ENCODE data around the gene DRD1.
"Not testable (repeated sequence)": the region's sequence is repeated elsewhere in the genome, so short reads cannot be mapped to it uniquely, and the experiment has no call there.

Gene DRD1

DNA sequence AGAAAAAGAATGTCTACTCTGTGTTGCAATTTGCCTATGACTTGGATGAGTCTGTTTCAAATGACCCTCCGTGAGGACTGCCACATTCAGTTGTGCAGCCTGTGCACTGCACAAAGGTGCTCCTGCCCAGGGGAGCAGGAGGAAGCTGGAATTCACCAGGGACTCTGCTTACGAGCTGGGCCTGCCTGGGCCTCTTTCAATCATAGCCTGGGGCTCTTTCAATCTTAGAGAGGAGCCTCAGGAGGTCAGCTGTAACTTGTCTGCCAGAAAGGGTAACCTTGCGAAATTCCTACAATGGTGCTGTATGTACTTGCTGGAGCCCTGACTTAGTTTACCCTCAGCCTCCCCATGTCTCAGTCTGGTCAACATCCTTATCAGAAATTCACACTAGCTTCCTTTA lies 25.9 kb upstream of the DRD1 start:
- DNase-seq (ENCODE audit: low read depth), result no peak
- no peak overlapping the region for H3K4me3 ChIP-seq (ENCODE audit: low read depth, low read length)

DNA sequence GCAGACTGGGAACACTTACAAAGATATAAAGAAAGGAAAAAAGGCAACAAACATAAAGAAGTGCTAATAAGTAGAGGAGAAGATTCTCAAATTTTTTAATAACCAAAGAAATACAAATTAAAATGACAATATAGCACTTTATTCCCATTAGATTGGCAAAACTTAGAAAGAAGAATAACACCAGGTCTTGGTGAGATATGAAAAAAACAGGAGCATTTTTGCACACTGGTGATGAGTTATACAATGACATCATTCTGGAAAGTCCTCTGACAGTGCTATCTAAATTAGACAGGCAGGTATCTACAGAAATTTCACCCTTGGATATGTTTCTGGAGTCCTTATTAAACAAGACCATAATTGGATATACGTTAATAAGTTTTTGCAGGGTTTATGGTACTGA lies 24.9 kb upstream of the DRD1 start:
- no peak for DNase-seq (ENCODE audit: low read depth)
- no peak overlapping the region for H3K4me3 ChIP-seq (ENCODE audit: low read depth, low read length)

DNA sequence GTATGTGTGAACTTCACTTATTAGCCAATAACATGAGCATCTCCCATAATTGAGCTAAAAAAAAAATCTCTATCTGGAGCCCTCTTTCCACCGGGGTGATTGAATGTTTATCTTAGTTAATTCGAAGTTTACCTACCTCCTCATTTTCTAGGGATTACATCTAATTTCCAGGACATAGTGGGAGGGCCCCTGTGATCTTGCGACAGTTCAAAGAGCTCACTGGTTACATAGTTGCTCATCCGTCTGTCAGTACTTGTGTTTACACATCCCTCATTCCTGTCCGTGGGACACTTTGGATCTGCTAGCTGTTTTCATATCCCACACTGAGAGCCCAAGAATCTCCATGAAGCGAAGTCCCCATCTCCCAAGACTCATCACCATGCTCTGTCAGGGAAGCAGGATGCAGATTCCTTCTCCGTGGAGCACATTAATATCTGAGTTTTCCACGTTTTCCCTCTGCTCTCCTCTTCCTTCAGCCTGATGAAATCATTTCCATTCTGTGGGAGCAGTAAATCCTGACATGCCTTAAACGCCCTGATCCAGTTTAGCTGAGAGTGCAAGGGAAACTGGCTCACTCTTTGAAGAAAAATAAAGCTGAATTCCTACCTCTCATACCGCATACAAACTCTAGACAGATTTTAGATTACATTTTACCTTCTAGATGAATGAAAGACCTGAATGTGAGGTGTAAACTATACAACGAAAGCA lies 24.2 kb upstream of the DRD1 start:
- no peak overlapping the region for H3K4me3 ChIP-seq (ENCODE audit: low read depth, low read length)
- DNase-seq (ENCODE audit: low read depth), result no peak

DNA sequence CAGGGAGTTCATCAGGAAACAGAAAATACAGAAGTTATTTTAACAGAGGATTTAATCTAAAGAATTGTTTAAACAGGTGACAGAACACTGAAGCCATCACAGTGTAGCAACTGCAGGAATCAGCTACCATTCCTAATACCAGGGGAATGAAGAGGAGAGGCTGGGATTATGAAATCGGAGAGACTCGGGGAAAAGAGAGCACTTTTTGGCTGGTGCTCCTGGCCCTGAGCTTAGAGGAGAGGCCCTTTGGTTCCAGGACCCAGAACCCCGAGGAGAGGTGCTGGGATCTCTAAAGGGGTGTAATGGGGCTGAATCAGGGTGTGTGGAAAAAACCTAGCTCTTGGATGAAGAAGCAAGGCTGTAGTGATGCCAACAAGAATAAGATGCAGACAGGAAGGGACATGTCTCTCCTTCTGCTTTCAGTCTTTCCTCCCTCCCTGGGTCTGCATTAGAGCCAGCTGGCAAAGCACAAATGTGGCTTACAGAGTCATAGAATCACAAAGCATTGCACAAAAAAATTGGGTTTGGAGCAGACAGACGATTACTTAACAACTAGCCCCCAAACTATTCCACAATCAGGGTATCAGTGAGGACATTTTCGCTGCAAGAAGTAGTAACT lies 22.8 kb upstream of the DRD1 start:
- no peak overlapping the region for H3K4me3 ChIP-seq (ENCODE audit: low read depth, low read length)
- DNase-seq (ENCODE audit: low read depth), result no peak

DNA sequence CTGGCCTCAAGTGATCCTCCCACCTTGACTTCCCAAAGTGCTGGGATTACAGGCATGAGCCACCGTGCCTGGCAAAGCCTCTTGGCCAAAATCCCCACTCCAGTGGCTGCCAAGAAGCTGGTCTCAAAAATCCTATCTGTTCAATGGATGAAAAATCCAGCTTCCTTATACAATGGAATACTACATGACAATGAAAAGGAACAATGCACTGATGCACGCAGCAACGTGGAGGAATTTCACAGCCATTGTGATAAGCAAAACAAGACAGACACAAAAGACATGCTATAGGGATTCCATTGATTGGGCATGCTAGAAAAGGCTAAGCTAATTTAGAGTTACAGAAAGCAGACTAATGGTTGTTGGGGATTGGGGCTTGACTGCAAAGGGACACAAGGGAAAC lies 21.3 kb upstream of the DRD1 start:
- DNase-seq (ENCODE audit: low read depth), result no peak
- H3K4me3 ChIP-seq (ENCODE audit: low read depth, low read length), result no peak overlapping the region

DNA sequence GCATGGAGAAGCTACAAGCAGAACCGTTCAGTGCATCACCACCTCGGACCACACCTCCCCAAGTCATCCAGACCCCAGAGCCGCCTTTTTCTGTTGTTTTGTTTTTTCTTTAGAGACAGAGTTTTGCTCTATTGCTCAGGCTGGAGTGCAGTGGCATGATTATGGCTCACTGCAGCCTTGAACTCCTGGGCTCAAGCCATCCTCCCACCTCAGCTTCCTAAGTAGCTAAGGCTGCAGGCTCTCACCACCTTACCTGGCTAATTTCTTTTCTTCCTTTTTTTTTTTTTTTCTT lies 20.9 kb upstream of the DRD1 start:
- H3K4me3 ChIP-seq (ENCODE audit: low read depth, low read length), result no peak overlapping the region
- DNase-seq (ENCODE audit: low read depth), result no peak

DNA sequence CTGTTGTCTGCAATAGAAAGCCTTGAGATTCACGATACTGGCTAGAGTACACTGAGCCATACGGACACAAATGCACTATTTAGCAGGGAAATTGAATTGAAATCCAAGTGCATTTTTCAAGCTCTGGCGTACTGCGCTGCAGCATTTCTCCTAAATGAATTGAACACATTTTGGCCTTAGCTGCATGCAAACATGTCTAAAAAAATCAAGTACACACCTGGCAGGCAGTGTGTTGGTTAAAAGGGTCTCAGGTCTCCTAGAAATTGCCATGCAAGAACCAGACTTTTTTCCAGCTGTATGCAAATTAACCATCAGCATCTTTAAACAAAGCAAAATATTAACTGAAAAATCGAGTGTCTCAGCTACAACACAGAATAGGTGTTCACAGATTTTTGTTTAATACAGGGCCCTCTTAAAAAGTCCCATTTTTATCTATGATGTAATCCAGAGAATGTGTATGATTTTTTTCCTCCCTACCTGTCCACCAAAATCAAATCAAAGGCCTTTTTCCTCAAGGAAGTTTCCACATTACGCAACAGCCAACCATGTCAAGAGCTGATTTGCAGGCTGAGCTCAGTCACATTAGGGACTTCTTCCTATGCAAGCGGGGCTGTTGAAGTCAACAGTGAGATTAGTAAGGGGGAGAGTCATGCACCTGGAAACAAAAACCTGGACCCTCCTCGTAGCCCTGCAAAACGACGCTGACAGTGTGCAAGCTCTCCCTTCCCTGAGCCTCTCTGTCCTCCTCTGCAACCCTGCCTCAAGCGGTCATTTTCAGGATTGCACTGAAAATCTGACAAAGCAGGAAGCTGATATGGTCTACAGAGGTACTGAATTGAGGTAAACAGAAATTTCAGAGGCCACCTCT lies 20.3 kb upstream of the DRD1 start:
- no peak for DNase-seq (ENCODE audit: low read depth)
- H3K4me3 ChIP-seq (ENCODE audit: low read depth, low read length), result no peak overlapping the region

DNA sequence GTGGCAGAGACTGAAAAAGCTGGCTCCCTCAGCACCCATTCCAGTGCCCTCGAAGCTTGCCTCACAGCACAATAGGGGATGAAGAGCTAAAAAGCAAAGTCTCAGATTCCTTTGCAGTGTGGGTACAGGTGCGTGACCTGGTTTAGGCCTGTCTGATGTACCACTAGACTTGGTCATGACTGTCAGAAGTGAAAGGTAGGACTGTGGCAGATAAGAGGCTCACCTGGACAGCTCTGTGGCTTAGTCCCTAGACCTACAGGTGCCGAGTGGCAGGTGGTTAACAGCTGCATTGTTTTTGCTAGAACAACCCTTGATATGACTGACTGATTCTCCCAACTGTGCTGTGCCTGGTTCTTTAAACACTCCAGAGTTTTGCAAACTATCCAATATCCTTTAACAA lies 19.7 kb upstream of the DRD1 start:
- H3K4me3 ChIP-seq (ENCODE audit: low read depth, low read length), result no peak overlapping the region
- no peak for DNase-seq (ENCODE audit: low read depth)

DNA sequence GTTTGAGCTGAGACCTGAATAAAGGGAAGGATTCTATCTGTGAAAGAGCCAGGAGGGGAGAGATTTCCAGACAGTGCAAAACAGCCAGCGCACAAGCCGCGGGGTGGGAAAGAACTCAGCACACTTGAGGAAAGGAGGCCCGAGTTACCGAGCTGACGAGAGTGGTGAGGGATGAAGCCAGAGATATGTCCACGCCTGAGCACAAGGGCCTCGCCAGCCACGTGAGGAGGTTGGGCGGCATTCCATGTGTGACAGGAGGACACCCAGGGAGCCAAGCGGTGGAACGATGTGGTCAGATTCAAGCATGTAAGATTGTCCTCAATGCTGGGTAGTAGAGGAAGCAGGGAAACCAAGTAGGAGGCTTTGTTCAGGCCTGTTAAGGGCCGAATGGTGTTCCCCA lies 17.4 kb upstream of the DRD1 start:
- no peak overlapping the region for H3K4me3 ChIP-seq (ENCODE audit: low read depth, low read length)
- DNase-seq (ENCODE audit: low read depth), result no peak

DNA sequence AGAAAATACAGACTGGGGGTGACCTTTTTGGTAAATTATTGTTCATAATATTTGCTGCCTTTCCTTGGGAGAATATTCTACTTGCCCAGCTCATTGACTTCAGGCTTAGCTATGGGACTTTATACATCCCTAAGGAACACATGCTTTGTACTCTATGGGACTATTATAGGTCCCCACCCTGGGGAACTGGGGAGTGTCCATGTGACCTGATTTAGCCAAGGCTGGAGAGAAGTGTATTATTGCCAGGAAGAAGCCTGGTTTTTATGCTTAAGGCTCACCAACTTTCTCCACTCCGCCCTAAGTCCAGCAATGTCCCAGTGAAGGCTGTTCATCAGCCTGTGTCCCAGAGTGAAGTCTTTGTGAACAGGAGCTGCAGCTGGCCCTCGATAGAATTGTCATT lies 16.6 kb upstream of the DRD1 start:
- H3K4me3 ChIP-seq (ENCODE audit: low read depth, low read length), result no peak overlapping the region

DNA sequence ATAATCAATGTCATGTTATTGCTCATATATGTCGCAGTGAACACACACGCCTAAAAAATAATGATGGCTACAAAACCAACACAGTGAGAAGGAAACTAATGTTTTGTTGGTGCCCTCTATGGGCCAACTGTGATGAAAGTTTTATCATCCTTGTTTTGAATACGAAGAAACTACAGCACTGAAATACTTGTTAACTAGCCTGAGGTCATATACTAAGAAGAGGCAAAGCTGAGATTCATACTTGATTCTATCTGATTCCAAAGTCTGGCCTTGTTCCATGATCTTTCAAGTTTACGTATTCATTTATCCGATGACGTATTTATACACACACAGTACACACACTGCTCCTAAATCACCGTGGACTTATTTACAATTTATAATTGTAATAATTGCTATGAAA lies 16.1 kb upstream of the DRD1 start:
- no peak overlapping the region for H3K4me3 ChIP-seq (ENCODE audit: low read depth, low read length)
- DNase-seq (ENCODE audit: low read depth), result no peak

More for the DNA sequence above, 16.6 kb upstream of the DRD1 start:
- no peak for DNase-seq (ENCODE audit: low read depth)

DNA sequence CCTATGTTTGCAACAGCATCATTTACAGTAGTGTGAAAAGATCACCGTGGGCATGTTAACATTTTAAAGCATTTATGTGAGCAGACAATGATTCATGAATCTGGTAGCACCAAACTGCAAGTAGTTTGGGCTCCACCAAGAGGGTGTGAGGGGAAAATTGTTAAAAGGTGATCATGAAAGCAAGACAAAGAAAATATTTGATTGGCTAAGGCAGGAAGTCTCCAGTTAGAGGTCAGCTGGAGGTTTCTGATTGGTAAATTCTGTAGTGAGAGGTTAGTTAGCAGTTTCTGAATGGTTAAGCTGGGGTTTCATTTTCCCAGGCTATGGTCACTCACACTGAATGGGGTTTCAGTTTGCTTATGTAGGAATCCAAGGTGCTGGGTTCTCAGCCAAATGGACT lies 13.5 kb upstream of the DRD1 start:
- no peak overlapping the region for H3K4me3 ChIP-seq (ENCODE audit: low read depth, low read length)
- no peak for DNase-seq (ENCODE audit: low read depth)

DNA sequence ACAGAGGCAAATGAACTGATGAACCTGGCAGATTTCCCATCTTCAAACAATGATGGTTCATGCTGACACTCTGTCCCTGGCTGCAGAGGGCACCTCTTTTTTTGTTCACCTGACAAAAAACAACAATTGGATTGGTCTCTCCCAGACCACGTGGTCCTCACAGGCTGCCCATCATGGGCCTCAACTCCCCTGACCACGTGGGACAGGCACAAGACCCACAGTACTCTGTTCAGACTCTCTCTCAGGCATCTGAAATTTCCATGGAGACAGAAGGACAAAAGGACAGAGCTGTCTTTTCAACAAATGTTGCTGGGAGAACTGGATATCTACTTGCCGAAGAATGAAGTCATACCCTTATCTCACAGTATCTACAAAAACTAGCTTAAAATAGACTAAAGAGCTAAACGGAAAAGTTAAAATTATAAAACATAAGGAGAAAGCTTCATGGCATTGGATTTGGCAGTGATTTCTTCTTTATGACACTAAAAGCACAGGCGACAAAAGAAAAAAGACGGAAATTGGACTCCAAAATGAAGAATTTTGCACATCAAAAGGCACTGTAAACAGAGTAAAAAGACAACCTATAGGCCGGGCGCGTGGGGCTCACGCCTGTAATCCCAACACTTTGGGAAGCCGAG lies 12.2 kb upstream of the DRD1 start:
- no peak for DNase-seq (ENCODE audit: low read depth)
- no peak overlapping the region for H3K4me3 ChIP-seq (ENCODE audit: low read depth, low read length)

DNA sequence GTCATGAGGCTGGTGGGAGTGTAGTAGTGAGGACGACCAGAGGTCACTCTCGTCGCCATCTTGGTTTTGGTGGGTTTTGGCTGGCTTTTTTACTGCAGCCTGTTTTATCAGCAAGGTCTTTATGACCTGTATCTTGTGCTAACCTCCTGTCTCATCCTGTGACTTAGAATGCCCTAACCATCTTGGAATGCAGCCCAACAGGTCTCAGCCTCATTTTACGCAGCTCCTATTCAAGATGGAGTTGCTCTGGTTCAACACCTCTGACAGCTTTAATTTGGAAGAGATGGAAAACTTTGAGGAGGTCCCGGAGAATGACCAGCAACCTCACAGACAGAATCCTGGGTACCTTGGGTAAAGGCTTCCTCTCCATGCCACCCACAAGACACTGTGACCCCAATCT lies 10.4 kb upstream of the DRD1 start:
- H3K4me3 ChIP-seq (ENCODE audit: low read depth, low read length); DNase-seq (ENCODE audit: low read depth): not testable (repeated sequence)

DNA sequence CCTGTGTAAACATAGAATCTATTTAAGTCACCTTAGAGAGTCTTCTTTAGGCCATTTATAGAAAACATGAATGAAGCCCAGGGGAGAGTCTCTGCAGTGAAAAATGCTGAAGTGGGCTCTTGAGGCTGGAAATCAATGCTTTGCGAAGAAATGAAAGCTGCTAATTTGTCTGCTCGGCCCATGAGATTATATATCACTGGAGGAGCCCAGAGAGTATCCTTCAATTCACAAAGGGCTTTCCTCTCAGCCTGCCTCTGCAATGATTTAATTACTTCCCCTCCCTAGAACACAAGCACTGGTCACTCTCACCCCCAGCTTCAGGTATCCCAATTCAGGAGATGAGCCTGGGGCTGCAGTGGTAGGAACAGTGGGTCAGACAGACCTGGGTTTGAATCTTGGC lies 8.2 kb upstream of the DRD1 start:
- DNase-seq (ENCODE audit: low read depth), result no peak
- H3K4me3 ChIP-seq (ENCODE audit: low read depth, low read length), result no peak overlapping the region

DNA sequence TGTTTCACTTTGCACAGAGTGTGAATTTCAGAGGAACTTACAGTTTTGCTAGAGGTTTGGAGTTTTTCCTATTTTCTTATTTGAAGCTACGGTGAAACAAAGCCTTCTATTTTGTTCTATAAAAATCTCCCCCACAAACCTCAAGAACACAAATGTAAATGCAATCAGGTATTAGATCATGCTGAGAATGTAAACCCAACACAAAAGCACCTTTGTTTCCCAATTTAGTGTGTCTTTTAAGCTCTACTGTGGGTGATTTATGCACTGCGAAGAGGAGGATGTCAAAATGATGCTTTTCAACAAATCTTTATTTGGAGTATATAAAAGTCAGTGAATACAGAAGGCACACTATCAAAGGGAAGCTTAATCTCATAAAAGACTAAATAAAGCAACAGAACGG lies 4.3 kb upstream of the DRD1 start:
- H3K4me3 ChIP-seq (ENCODE audit: low read depth, low read length), result no peak overlapping the region
- no peak for DNase-seq (ENCODE audit: low read depth)

DNA sequence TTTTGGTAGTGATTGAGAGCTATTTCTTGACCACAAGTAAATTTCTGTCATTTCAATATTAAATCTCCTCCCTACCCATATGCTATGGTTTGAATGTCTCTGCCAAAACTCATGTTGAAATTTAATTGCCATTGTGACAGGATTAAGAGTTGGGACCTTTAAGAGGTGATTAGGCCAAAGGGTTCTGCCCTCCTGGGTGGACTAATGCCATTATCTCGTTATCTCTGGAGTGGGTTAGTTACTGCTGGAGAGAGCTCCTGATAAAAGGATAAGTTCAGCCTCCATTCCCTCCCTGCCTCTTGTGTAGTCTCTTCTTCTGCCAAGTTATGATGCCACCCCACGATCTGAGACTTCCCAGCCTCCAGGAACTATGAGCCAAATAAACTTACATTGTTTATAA lies 3.6 kb upstream of the DRD1 start:
- H3K4me3 ChIP-seq (ENCODE audit: low read depth, low read length), result no peak overlapping the region
- DNase-seq (ENCODE audit: low read depth), result no peak

DNA sequence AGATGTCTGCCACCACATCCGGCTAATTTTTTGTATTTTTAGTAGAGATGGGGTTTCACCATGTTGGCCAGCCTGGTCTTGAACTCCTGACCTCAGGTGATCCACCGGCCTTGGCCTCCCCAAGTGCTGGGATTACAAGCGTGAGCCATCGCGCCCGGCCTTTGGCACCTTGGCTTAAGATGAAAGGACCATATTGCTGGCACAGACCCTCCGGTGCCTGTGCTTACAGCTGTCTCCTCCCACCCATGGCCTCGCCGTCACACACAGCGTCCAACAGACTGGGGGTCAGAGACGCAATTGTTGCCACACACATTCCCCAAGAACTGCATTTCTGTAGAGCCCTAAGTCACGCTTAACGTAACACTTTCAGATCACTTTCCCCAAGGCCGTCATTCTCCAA lies 2.4 kb upstream of the DRD1 start:
- not testable (repeated sequence) for DNase-seq (ENCODE audit: low read depth); H3K4me3 ChIP-seq (ENCODE audit: low read depth, low read length)

DNA sequence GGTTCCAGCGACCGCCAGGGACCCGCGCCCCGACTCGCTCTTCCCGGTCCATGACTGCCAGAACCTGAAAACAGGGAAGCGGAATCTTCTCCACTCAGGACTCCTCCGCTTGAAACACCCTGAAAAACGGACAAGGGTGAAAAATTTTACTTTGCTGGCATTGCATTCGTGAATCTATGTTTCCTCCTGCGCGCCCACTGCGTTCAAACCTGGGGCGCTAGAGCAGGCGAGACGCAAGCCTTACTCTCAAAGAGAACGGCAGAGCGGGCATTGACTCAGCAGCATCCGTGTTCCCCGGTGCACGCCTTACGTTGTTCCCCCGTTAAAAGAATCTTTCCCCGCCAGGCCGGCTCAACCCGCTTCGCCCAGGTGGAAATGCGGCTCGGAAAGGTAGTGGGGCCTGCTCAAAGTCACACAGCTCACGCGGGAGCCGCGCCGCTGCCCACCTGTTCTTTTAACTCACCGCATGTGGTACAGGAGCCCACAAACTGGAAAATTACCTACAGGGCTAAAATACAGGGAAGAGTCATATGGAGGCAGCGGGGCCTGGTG lies 999 bp upstream of the DRD1 start:
- H3K4me3 ChIP-seq (ENCODE audit: low read depth, low read length), result no peak overlapping the region
- no peak for DNase-seq (ENCODE audit: low read depth)

DNA sequence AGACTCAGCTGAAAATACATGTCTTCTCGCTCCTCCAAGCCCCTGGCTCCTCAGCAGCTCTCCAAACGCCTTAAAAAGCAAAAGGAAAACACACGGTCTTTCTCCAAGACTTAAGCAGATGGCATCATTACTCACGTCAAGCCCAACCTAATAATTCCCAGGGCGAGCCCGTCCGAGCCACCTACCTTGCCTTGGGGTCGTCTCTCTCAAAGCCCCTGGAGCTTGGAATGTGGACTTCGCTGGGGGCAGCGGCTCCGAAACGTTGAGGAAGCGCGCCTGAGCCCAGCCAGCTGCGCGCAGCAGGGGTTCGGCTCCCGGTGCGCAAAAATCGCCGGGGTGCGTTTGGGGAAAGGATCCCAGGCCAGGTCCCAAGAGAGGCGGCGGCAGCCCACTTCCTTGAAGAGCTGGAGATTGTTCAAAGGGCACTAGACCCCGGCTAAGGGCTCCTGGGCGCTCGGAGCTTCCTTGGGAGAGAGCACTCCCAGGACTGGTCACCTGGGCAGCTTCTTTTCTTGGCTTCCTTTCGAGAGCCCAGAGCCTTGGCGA lies 395 bp downstream of the DRD1 start:
- no peak for DNase-seq (ENCODE audit: low read depth)
- no peak overlapping the region for H3K4me3 ChIP-seq (ENCODE audit: low read depth, low read length)

All from skeletal muscle cell (primary cell).